HG03139 (cell line): ENCODE data around the gene SLC6A12.
"Not testable (repeated sequence)": the region's sequence is repeated elsewhere in the genome, so short reads cannot be mapped to it uniquely, and the experiment has no call there.

Experiments used
- ATAC-seq: cut with Tn5 transposase; IDR thresholded peaks from one replicate; pipeline ENCODE4 v1.9.1; 2021; ENCODE audit not compliant: unreplicated experiment

SLC6A12 gene

DNA sequence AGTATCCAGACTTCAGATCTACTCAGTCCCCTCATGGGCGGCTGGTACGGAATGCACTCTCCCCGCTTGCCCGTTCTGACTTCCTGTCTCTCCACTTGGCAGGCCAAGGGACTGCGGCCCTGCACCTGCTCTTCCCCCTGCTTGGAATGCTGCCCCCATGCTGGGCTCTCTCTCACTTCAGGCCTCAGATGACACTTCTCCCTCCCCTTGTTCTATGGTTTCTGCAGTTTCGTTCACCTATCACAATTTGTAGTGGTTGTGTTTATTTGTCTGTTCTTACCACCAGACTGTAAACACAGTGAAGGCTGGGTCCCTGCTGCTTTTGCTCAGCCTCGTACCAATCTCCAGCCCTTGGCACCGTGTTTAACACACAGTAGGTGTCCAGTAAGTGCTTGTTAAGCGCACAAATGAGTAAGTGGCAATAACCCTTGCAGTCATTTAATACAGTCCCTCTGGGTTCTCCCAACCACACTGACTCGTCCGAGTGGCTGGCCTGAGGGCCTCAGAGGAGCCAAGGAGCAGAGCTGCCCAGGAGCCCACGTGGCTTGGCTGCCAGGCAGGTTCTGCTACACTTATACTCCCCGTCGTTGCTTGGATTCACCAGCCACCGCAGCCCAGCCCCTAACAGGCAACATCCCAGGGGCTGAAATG is 11.8 kb downstream of the SLC6A12 start:
- no peak for ATAC-seq

DNA sequence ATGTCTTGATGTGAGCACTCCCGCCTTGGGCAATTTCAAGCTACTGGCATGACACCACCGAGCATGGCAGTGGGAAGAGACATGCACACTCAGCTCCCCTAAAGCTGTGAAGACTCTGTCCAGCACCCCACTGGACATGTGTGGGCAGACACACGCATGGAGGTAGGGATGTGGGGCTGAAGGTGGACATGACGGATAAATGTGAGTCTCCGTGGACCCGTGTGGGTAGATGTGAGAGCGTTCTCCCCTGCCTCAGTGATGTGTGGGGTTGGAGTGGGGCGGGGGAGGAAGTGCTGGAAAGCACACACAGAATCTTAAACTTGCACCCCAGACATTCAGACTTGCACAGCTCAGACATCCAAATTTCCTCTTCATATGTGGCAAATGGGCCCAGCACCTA is 12.6 kb downstream of the SLC6A12 start:
- no peak for ATAC-seq

GRCh38 chr12:198705-199104 is 15.3 kb downstream of the SLC6A12 start:
- no peak for ATAC-seq

GRCh38 chr12:197911-198695 is 15.9 kb downstream of the SLC6A12 start:
- ATAC-seq, result no peak

DNA sequence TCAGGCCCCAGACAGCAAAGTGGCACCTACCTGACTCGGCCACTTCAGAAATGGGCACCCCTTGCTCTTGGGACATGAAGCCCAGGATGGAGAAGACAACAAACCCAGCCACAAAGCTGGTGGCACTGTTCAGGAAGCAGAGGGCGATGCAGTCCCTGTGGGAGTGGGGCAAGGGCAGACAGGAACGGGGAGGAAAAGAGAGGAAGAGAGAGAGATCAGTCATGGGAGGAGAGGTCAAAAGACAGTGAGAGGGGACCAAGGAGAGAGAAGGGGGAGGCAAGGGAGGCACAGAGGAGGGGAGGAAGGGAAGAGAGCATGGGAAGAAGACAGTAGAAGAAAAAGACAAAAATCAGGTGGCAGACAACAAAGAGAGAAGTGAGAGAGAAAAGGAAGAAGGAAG is 16.6 kb downstream of the SLC6A12 start:
- no peak for ATAC-seq

DNA sequence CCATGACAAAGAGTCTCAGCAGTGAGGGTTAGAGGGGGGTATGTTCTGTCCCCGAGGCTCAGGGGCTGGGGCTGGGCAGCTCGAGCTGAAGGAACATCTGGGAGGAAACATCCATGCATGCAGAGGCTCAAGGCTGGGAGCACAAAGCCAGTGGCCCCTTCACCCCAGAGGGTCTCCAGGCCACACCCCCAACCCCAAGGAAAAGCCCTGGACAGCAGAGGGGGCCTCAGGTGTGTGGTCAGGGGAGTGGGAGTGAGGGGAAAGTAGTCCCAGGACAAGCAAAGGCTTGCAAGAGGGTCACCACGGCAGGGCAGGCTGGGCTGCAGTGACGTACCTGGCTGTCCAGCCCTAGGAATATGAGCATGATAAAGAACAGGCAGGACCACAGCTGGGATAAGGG is 17.5 kb downstream of the SLC6A12 start:
- no peak for ATAC-seq

DNA sequence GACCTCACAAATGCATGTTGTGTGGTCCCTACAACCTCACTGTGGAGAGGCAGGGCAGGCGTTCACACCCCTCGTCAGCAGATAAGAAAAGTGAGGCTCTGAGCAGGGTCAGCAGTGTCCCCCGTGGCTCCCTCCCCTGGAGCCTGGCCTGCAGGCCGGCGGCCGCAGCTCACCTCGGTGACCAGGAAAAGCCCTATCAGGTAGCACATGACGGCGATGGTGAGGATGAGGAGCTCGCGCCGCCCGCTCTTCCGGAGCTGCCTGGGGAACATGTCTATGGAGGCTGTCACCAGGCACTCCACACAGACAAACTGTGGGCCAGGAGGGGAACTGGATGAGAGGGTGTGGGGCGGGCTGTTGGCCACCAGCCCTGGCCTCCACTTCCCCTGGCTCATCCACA is 18.0 kb downstream of the SLC6A12 start:
- no peak for ATAC-seq

DNA sequence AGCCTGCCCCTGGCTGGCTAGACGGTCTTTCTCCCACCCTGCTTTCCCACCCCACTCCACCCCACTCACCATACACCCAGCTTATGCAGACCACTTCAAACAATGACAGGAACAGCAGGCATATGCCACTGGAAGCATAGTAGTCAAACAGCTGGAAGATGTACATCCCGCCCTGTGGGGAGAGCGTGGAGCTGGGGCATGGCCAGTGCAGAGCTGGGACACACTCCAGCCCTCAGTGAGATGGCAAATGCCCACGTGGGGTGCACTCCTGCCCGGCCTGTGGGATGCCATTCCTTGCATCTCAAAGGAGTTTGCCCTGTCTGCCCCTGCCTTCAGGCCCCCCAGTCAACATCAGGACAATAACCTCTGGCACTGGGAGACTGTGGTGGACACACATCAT is 18.8 kb downstream of the SLC6A12 start:
- ATAC-seq, result no peak

DNA sequence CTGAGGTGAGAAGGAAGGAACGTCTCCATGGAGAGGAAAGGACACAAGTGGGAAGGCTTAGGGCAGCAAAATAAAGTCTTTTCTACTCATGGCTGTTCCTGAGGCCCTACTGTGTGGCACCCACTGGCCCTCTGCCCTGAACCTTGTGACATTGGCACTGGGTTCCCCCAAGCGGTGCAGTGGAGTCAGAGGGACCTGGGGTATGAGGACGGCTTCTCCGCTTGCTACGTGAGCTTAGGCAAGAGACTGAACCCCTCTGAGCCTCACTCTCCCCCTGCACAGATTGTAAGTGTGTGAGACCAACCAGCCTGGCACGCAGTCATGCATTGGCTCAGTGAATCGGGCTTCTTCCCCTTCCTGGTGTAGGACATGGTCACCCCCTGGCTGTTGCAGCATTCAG is 19.7 kb downstream of the SLC6A12 start:
- ATAC-seq, result no peak

DNA sequence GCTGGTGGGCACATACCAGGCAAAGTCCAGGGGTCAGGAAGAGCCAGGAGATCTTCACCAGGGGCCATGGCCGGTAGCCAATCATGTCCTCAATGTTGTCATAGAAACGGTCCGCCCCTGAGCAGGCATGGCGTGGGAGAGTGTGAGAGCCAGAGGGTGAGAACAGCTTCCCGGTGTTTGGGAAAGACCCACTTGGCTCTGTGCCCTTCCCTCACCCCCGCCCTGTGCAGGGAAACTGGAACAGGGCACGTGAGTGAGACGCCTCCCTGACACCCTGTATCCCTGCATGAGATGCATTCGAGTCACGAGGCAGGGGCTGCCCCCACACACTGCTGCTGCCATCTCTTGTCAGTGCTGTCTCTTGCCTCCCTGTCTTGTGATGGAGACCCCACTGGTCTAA is 20.7 kb downstream of the SLC6A12 start:
- ATAC-seq, result no peak

DNA sequence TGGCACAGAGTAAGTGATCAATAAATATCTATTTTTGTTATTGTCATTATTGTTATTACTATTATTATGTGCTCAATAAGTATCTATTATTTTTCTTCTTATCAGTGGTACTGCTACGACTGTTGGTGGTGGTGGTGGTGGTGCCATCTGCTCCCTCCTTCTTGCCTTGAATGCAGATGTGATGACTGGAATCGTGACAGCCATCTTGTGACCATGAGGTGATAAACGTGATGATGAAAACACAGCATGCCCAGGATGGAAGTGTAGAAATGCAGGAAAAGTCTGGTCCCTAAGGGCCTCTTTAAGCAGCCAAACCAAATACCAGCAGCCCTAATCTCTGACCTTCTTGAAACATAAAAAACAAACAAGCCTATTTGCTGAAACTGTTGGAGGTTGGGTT is 22.4 kb downstream of the SLC6A12 start:
- no peak for ATAC-seq

GRCh38 chr12:190881-191280 is 23.1 kb downstream of the SLC6A12 start:
- ATAC-seq, result no peak

- ATAC-seq, result no peak
Observed at GRCh38 chr12:189622-189962, 24.4 kb downstream of the SLC6A12 start.

DNA sequence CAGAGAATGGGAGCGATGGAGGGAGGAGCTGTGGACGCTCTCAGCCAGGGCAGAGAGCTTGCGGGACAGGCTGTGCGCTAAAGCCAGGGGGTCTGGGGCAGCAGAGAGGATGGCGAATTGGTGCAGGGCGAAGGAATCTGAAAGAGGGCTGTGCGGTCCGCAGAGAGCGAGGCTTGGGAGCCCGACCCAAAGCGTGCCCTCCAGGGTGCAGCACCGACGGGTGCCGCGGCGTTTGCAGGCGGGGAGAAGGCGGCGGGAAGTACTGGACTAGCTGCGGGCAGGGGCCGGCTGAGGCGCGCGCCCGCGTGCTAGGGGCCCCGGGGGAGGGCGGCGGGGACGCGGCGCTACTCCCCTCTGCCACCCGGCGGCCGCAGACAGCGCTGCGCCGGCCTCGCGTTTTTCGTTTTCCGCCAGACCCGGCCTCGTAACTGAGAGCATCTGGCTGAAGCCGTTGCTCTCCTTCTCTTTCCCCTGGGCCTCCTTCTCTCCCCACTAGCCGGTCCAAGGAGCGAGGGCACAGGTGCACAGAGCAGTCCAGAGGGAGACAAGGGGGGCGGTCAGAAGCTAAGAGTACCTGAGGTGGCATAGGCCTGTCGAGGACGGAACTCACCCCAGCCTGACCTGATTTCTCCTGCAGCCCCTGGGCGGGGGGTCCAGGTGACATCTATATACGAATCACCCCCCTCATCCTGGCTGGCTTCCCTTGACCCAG is 24.9 kb downstream of the SLC6A12 start:
- no peak for ATAC-seq

- not testable (repeated sequence) for ATAC-seq
Observed at GRCh38 chr12:187986-188909, 25.7 kb downstream of the SLC6A12 start.

- ATAC-seq, result no peak
Observed at GRCh38 chr12:186006-186625, 27.8 kb downstream of the SLC6A12 start.

DNA sequence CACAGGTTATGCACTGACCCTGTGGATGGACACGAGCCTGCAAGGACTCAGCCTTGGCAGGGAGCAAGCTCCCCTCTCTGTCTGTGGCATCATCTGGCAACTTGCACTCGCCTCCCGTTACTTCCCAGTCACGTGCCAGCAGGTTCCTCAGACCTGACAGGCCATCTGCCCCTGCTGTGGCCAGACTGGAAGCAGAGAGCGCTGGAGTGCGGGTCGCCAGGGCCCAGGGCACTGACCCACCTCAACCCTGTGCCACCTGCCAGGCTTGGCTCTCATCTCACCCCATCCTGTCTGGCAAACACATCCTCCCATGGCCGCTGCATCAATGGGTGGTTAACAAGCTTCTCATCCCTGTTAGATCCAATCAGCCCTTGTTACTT is 28.4 kb downstream of the SLC6A12 start:
- no peak for ATAC-seq

GRCh38 chr12:184811-185575 is 29.0 kb downstream of the SLC6A12 start:
- ATAC-seq, result no peak

- no peak for ATAC-seq
Observed at GRCh38 chr12:182381-182892, 31.5 kb downstream of the SLC6A12 start.

DNA sequence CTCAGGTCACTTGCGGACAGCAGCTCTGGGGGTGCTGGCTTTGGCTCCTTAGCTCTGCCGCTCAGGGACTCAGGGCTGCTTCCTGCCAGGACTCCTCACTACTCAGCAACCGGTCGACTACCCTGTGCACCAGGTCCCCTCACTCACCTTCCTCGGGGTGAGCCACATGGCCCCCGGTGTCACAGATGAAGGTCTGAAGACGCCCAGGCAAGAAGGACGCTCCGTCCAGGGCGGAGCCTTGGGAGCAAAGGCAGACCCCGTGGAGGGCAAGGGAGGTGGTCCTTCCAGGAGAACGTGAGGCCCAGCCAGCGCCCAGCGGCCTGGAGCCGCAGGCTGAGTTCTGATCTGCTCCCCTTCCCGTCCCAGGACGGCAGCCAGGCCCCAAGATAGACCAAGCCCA is 32.0 kb downstream of the SLC6A12 start:
- ATAC-seq, result no peak
